IMR-90 (cell line): ENCODE results near the gene FARS2. TPM values are rescaled to one million over a fixed set of nuclear protein-coding genes. Genes with fewer than 3 reads are reported as not detected.

ENCODE experiments used
- ATAC-seq: fragments of 200-7000 bp; cut with Tn5 transposase; 2 replicates; pipeline ENCODE4 v1.9.1; 2020; ENCODE audit warnings: low read depth, mild to moderate bottlenecking, moderate library complexity
- BruUV-seq: library from RNA; stranded (reverse); fragments of 400-500 nt; replicated peaks from 2 replicates; lab custom pipeline; 2021; lab: Mats Ljungman, UMichigan
- CTCF ChIA-PET: fragments of 300-600 bp; formaldehyde crosslinking; extraction: SDS; loops from one replicate; lab custom pipeline; 2021; ENCODE audit warnings: antibody characterized with exemption; lab: Yijun Ruan, JAX
- POLR2A ChIA-PET: fragments of 300-600 bp; sonication (Branson Sonifier 250); formaldehyde crosslinking; loops from one replicate; lab custom pipeline; 2022; ENCODE audit warnings: antibody characterized with exemption; ENCODE audit not compliant: unreplicated experiment; lab: Charles Lee
- DNase-seq: peaks from one replicate; pipeline ENCODE4 v3.0.0; 2013
- H2AFZ ChIP-seq: replicated peaks from 2 replicates; pipeline ENCODE3; 2013; ENCODE audit warnings: low read length, mild to moderate bottlenecking; ENCODE audit not compliant: poor library complexity
- H2AK5ac ChIP-seq: 2 replicates; pipeline ENCODE4 v1.6.1; 2013; ENCODE audit warnings: low read depth, low read length, inconsistent platforms
- H2AK9ac ChIP-seq: replicated peaks from 2 replicates; pipeline ENCODE3; 2013; ENCODE audit warnings: mild to moderate bottlenecking, low read depth, low read length, moderate library complexity; ENCODE audit not compliant: poor library complexity
- H2BK120ac ChIP-seq: 2 replicates; pipeline ENCODE4 v1.6.1; 2013; ENCODE audit warnings: low read depth, low read length, inconsistent platforms
- H2BK15ac ChIP-seq: 3 replicates; pipeline ENCODE4 v1.6.1; 2013; ENCODE audit warnings: low read depth, low read length, inconsistent platforms
- H2BK20ac ChIP-seq: 2 replicates; pipeline ENCODE4 v1.6.1; 2013; ENCODE audit warnings: low read depth, mild to moderate bottlenecking, inconsistent platforms, low read length, moderate library complexity
- H2BK5ac ChIP-seq: 2 replicates; pipeline ENCODE4 v1.6.1; 2013; ENCODE audit warnings: mild to moderate bottlenecking, low read depth, low read length, inconsistent platforms; ENCODE audit not compliant: poor library complexity, severe bottlenecking
- H3K14ac ChIP-seq: replicated peaks from 2 replicates; pipeline ENCODE4 v1.6.1; 2013; ENCODE audit warnings: low read depth, low read length, inconsistent platforms
- H3K18ac ChIP-seq: 2 replicates; pipeline ENCODE4 v1.6.1; 2013; ENCODE audit warnings: low read depth, low read length, control low read depth
- H3K23ac ChIP-seq: 2 replicates; pipeline ENCODE4 v1.6.1; 2013; ENCODE audit warnings: low read depth, low read length, inconsistent platforms
- H3K27ac ChIP-seq: 2 replicates; pipeline ENCODE4 v1.5.1; 2013; ENCODE audit warnings: mild to moderate bottlenecking, control low read depth, low read length; ENCODE audit not compliant: insufficient read depth
- H3K27me3 ChIP-seq: 2 replicates; pipeline ENCODE4 v1.6.1; 2013; ENCODE audit warnings: low read length; ENCODE audit not compliant: control insufficient read depth, insufficient read depth
- H3K36me3 ChIP-seq: 2 replicates; pipeline ENCODE4 v1.6.1; 2013; ENCODE audit warnings: low read length, mixed read lengths; ENCODE audit not compliant: control insufficient read depth, insufficient read depth
- H3K4ac ChIP-seq: 2 replicates; pipeline ENCODE4 v1.6.1; 2013; ENCODE audit warnings: low read depth, low read length, inconsistent platforms
- H3K4me1 ChIP-seq: 2 replicates; pipeline ENCODE4 v1.6.1; 2013; ENCODE audit warnings: low read length, mixed read lengths; ENCODE audit not compliant: control insufficient read depth, insufficient read depth
- H3K4me2 ChIP-seq: 2 replicates; pipeline ENCODE4 v1.6.1; 2013; ENCODE audit warnings: low read depth, mild to moderate bottlenecking, control low read depth, low read length, moderate library complexity
- H3K4me3 ChIP-seq: 2 replicates; pipeline ENCODE4 v1.5.1; 2013; ENCODE audit warnings: low read depth, mild to moderate bottlenecking, control low read depth, low read length, moderate library complexity; ENCODE audit not compliant: insufficient read depth
- H3K56ac ChIP-seq: 2 replicates; pipeline ENCODE4 v1.6.1; 2013; ENCODE audit warnings: low read length, inconsistent platforms; ENCODE audit not compliant: insufficient read depth; ENCODE audit errors: extremely low read depth
- H3K79me1 ChIP-seq, 2 experiments: 2 replicates each; pipeline ENCODE4 v1.6.1; 2013; ENCODE audit warnings: low read length in 2 of 2, inconsistent platforms in 1 of 2, low read depth in 1 of 2
- H3K9ac ChIP-seq: 2 replicates; pipeline ENCODE4 v1.6.1; 2013; ENCODE audit warnings: low read depth, low read length, control low read depth
- H3K9me1 ChIP-seq: 2 replicates; pipeline ENCODE4 v1.6.1; 2013; ENCODE audit warnings: low read length, inconsistent platforms; ENCODE audit not compliant: insufficient read depth
- H3K9me3 ChIP-seq: 2 replicates; pipeline ENCODE4 v1.6.1; 2013; ENCODE audit warnings: low read length; ENCODE audit not compliant: control insufficient read depth, insufficient read depth
- H4K20me1 ChIP-seq: 2 replicates; pipeline ENCODE4 v1.6.1; 2013; ENCODE audit warnings: low read length, inconsistent platforms; ENCODE audit not compliant: insufficient read depth
- H4K5ac ChIP-seq: 2 replicates; pipeline ENCODE4 v1.6.1; 2013; ENCODE audit warnings: mild to moderate bottlenecking, low read depth, low read length, control low read depth
- H4K8ac ChIP-seq, 2 experiments: 2 replicates each; pipeline ENCODE4 v1.6.1; 2013; ENCODE audit warnings: low read depth in 2 of 2, low read length in 2 of 2, control low read depth in 1 of 2, inconsistent platforms in 1 of 2
- H4K91ac ChIP-seq: 2 replicates; pipeline ENCODE4 v1.6.1; 2013; ENCODE audit warnings: low read depth, low read length, inconsistent platforms; ENCODE audit not compliant: insufficient read depth
- MAFK ChIP-seq: IDR thresholded peaks from 2 replicates; pipeline ENCODE4 v1.6.1; 2012; ENCODE audit warnings: low read depth, low read length, improper control_type of control experiment
- MAZ ChIP-seq: IDR thresholded peaks from 2 replicates; pipeline ENCODE4 v1.6.1; 2012; ENCODE audit warnings: low read depth, mild to moderate bottlenecking, low read length, improper control_type of control experiment, moderate library complexity, borderline replicate concordance
- MXI1 ChIP-seq: IDR thresholded peaks from 2 replicates; pipeline ENCODE4 v1.6.1; 2012; ENCODE audit warnings: low read depth, mild to moderate bottlenecking, low read length, moderate library complexity, borderline replicate concordance
- NFE2L2 ChIP-seq: fragments of 150-350 bp; IDR thresholded peaks from 2 replicates; pipeline ENCODE4 v1.6.1; 2016; ENCODE audit warnings: low read depth, mild to moderate bottlenecking, low read length
- POLR2A ChIP-seq: IDR thresholded peaks from 2 replicates; pipeline ENCODE4 v1.6.1; 2012; ENCODE audit warnings: mild to moderate bottlenecking, low read depth, low read length
- RAD21 ChIP-seq: IDR thresholded peaks from 2 replicates; pipeline ENCODE4 v1.6.1; 2012; ENCODE audit warnings: low read length, improper control_type of control experiment
- WGBS, 2 experiments: methylation state at CpG; one replicate each; pipeline versions ENCODE4 v1.1.5 to v1.1.7; 2013; ENCODE audit warnings: missing lambda C conversion rate in 2 of 2; ENCODE audit not compliant: insufficient read length in 1 of 2; ENCODE audit errors: extremely low coverage in 2 of 2; 5-methylcytosine and 5-hydroxymethylcytosine counted together
- dilution Hi-C: fragments of 300-500 bp; cut with HindIII; formaldehyde crosslinking; loops from one replicate; pipeline ENCODE4 v1.14.3; 2018; ENCODE audit warnings: low sequenced_read_pairs; ENCODE audit not compliant: unreplicated experiment
- in situ Hi-C: fragments of 300-500 bp; cut with MboI; formaldehyde crosslinking; loops from 3 replicates; pipeline ENCODE4 v1.14.3; 2019; ENCODE audit warnings: low sequenced_read_pairs, inconsistent platforms, mixed read lengths
- intact Hi-C: fragments of 100-400 bp; cut with micrococcal nuclease; formaldehyde crosslinking; loops from 2 replicates; pipeline ENCODE4 v1.10.0; 2022
- polyA plus RNA-seq, 3 experiments: library from polyadenylated mRNA; depleted of rRNA; stranded (reverse); fragments of >200 nt; gene quantifications; 2 replicates each; pipeline ENCODE4 v1.2.3, GENCODE V29; 2012; ENCODE audit warnings: low replicate concordance in 1 of 3
- total RNA-seq: library from RNA; depleted of rRNA; stranded (reverse); fragments of >200 nt; gene quantifications from 2 replicates; pipeline ENCODE4 v1.2.3, GENCODE V29; 2012

Gene FARS2
- total and polyA plus RNA-seq, 2 of the 4 experiments (the other 2 are of a cell fraction), result 12.1 to 28.9 TPM

DNA sequence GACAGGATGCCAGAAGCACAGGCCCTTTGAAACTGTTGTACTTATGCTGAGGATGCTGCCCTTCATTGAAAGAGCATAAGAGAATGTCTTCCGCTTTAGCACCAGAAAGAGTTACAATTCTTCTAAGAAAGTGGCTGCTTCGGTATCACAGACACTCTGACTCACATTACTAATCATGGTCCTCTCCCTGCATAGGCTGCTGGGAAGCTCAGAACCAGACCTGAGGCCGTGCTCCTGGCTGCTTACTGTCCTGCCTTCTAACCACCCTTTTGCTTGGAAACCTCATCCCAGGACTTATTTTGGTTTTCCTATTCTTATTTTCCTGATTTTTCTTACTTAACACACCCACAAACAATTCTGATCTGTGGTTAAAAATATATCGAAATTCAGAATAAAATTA lies 23.5 kb upstream of the FARS2 start:
- no peak overlapping the region for H4K91ac ChIP-seq
- H3K27me3 ChIP-seq, result no peaks in the 10 kb centered on the region
- H3K23ac ChIP-seq, result no peak overlapping the region
- 67% methylated on average over 1 of the region's 4 CpGs; no CpG with 5 or more reads in 1 of the 2 experiments for WGBS, 2 experiments
- no peaks in the 10 kb centered on the region; the same call in 1 of the 2 replicates for H3K36me3 ChIP-seq
- H2AK9ac ChIP-seq, result no peak overlapping the region
- H3K27ac ChIP-seq, result no peak overlapping the region
- no peak overlapping the region for H3K14ac ChIP-seq
- intact Hi-C loops, result no loop called here
- CTCF ChIA-PET, result interaction anchor here (0.5 kb wide), 1 partner anchor 9 kb away, joined by 3 read pairs; no protein-coding TSS in a partner anchor
- H3K9me3 ChIP-seq, result no peaks in the 10 kb centered on the region
- H4K8ac ChIP-seq, result no peak overlapping the region
- H2BK120ac ChIP-seq, result no peak overlapping the region
- in situ Hi-C loops, result no loop called here
- no peak overlapping the region for H2AK5ac ChIP-seq
- TF ChIP-seq MXI1, result no peak
- no peak for TF ChIP-seq MAFK
- no peak for TF ChIP-seq NFE2L2
- TF ChIP-seq MAZ, result no peak
- no peak for TF ChIP-seq RAD21
- TF ChIP-seq POLR2A, result no peak
- H3K4me3 ChIP-seq, result no peak overlapping the region
- no peak overlapping the region for H3K9ac ChIP-seq
- no peak overlapping the region for H2AFZ ChIP-seq
- H3K4ac ChIP-seq, result no peak overlapping the region
- no peak overlapping the region for H2BK15ac ChIP-seq
- no TSS peak for BruUV-seq
- H4K5ac ChIP-seq, result no peak overlapping the region
- no peak overlapping the region for H3K56ac ChIP-seq
- ATAC-seq (no peak), DNase-seq (no peak)
- dilution Hi-C loops, result no loop called here
- no peaks in the 10 kb centered on the region for H3K4me1 ChIP-seq
- no peaks in the 10 kb centered on the region; the same call in 1 of the 2 replicates for H3K9me1 ChIP-seq
- POLR2A ChIA-PET, result no interaction called here
- no peak overlapping the region for H3K4me2 ChIP-seq
- no peaks in the 10 kb centered on the region; a peak in 2 of 4 replicates for H3K79me1 ChIP-seq
- no peak overlapping the region for H3K18ac ChIP-seq
- no peak overlapping the region for H2BK20ac ChIP-seq
- H4K20me1 ChIP-seq, result no peaks in the 10 kb centered on the region
- no peak overlapping the region for H2BK5ac ChIP-seq
